HFF-Myc (cell line): ENCODE results near the gene TNP2.

ENCODE experiments used
- DNase-seq: peaks from one replicate; pipeline ENCODE4 v3.0.0-alpha.2; 2011; ENCODE audit warnings: low read depth; ENCODE audit errors: extremely low read depth
- H3K4me3 ChIP-seq: replicated peaks from 2 replicates; pipeline ENCODE4 v1.5.1; 2011; ENCODE audit warnings: low read depth, mild to moderate bottlenecking, control low read depth, low read length
- CTCF ChIP-seq: IDR thresholded peaks from 2 replicates; pipeline ENCODE4 v1.5.1; 2012; ENCODE audit warnings: mild to moderate bottlenecking, low read depth, low read length, control low read depth; ENCODE audit errors: missing control alignments

TNP2 gene

GRCh38 chr16:11306997-11307638 lies 38.0 kb upstream of the TNP2 start:
- H3K4me3 ChIP-seq, result no peak overlapping the region
- no peak for TF ChIP-seq CTCF
- no peak for DNase-seq

DNA sequence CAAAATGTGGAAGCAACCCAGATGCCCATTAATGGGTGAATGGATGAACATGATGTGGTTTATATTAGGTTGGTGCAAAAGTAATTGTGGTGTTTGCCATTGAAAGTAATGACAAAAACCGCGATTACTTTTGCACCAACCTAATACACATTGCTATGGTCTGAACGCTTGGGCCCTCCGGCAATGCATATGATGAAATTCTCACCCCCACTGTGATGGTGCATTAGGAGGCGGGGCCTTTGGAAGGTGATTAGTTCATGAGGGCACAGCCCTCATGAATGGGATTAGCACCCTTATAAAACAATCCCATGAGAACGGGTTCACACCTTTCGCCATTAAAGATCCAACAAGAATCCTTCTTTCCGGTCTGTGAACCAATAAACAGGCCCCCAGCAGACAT lies 37.3 kb upstream of the TNP2 start:
- H3K4me3 ChIP-seq, result no peak overlapping the region
- no peak for DNase-seq
- no peak for TF ChIP-seq CTCF

GRCh38 chr16:11303405-11304138 lies 34.4 kb upstream of the TNP2 start:
- no peak for TF ChIP-seq CTCF
- H3K4me3 ChIP-seq, result no peak overlapping the region
- no peak for DNase-seq

GRCh38 chr16:11302977-11303376 lies 33.9 kb upstream of the TNP2 start:
- DNase-seq, result no peak
- TF ChIP-seq CTCF, result no peak
- no peak overlapping the region for H3K4me3 ChIP-seq

- no peak overlapping the region for H3K4me3 ChIP-seq
- no peak for TF ChIP-seq CTCF
- DNase-seq, result no peak
Measured at GRCh38 chr16:11301645-11302501, 32.7 kb upstream of the TNP2 start.

DNA sequence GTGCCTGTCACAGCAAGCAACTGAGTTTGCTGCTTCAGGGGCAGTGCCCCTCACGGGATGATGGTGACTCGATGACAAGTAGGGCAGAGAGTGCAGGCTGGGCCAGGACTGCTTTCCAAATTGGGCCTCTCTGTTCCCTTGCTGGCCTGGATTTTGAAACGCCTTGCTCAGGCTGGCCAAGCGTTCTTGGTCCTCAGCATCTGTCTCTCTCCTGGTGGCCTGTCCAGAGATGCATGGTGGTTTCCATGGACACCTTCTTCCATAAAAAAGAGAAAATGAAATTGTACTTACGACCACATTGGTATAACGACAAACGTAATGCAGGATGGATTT lies 31.4 kb upstream of the TNP2 start:
- TF ChIP-seq CTCF, result no peak
- no peak for DNase-seq
- H3K4me3 ChIP-seq, result no peak overlapping the region
